Measurements from ENCODE around the gene CLSTN2. TPM values are rescaled to one million over a fixed set of nuclear protein-coding genes. Genes with fewer than 3 reads are reported as not detected.

Gene CLSTN2
- polyA plus RNA-seq, 3 donors: not detected

DNA sequence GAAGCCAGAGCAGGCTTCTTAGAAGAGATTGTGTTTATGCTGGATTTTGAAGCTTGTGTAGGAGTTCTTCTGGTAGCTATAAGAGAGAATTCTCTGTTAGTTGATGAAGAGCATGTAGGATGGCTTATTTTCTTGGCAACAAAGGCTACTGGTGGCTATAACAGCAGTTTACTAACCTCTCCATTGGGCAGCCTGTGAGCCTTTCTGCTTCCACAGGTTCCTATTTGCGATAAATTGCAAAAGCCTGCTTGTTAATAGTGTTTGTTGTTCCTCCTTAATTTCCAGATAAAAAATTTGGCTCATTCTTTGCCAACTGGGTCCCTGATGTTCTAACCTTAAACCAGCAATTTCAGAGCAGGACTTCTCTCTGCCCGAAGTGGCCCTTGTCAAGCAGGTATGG is 452.3 kb downstream of the CLSTN2 start:
- H3K4me1 ChIP-seq (ENCODE audit: control insufficient read depth in 1 of 2, insufficient read depth in 2 of 2, low read length in 2 of 2): no peaks in the 10 kb centered on the region
- no peaks in the 10 kb centered on the region for H3K36me3 ChIP-seq (replicated peaks in 1 of 2; ENCODE audit: control insufficient read depth in 1 of 2, insufficient read depth in 2 of 2, low read length in 2 of 2)
- H3K9me3 ChIP-seq (replicated peaks in 1 of 2; ENCODE audit: control insufficient read depth in 1 of 2, insufficient read depth in 1 of 2, low read length in 2 of 2): peaks cover 0 to 2% of the 10 kb centered on the region in 2 donors
- Mint-ChIP-seq H3K9me3 (peaks cover 0 to 5% (median 1%) of the 10 kb centered on the region in 7 donors), H3K4me1 (no peaks in the 10 kb centered on the region), H3K36me3 (no peaks in the 10 kb centered on the region), H3K27ac (no peak overlapping the region), H3K27me3 (ENCODE audit: low read depth in 3 of 3) (peaks cover 0 to 3% (median 0%) of the 10 kb centered on the region in 3 donors), H3K4me3 (no peak overlapping the region)
- no peak for DNase-seq
- TF ChIP-seq, protein P1, sequence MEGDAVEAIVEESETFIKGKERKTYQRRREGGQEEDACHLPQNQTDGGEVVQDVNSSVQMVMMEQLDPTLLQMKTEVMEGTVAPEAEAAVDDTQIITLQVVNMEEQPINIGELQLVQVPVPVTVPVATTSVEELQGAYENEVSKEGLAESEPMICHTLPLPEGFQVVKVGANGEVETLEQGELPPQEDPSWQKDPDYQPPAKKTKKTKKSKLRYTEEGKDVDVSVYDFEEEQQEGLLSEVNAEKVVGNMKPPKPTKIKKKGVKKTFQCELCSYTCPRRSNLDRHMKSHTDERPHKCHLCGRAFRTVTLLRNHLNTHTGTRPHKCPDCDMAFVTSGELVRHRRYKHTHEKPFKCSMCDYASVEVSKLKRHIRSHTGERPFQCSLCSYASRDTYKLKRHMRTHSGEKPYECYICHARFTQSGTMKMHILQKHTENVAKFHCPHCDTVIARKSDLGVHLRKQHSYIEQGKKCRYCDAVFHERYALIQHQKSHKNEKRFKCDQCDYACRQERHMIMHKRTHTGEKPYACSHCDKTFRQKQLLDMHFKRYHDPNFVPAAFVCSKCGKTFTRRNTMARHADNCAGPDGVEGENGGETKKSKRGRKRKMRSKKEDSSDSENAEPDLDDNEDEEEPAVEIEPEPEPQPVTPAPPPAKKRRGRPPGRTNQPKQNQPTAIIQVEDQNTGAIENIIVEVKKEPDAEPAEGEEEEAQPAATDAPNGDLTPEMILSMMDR (IDR thresholded peaks at IDR 0.05): no peak
- H3K9ac ChIP-seq (ENCODE audit: insufficient read depth, low read length, poor library complexity, severe bottlenecking): no peak overlapping the region
- H3K4me2 ChIP-seq (replicated peaks; ENCODE audit: extremely low read depth, low read length, poor library complexity, severe bottlenecking): no peak overlapping the region
- no peaks in the 10 kb centered on the region for H3K79me2 ChIP-seq (ENCODE audit: insufficient read depth, low read length)
- H3K27me3 ChIP-seq (ENCODE audit: control insufficient read depth in 2 of 2, insufficient read depth in 2 of 2, low read length in 2 of 2): no peaks in the 10 kb centered on the region
- no peak overlapping the region for H3K4me3 ChIP-seq (replicated peaks in 1 of 3; ENCODE audit: low read depth in 2 of 3, low read length in 3 of 3)
- no peak overlapping the region for H3K27ac ChIP-seq (ENCODE audit: low read depth in 1 of 2, low read length in 2 of 2)
- no CpG with 5 or more reads among the region's 2 CpGs for WGBS (ENCODE audit: insufficient coverage)
- H2AFZ ChIP-seq (ENCODE audit: insufficient read depth, low read depth, low read length, poor library complexity, severe bottlenecking): no peak overlapping the region
- intact Hi-C loops (cut with micrococcal nuclease): no loop called here
- no peaks in the 10 kb centered on the region for H4K20me1 ChIP-seq (ENCODE audit: insufficient read depth, low read length)

DNA sequence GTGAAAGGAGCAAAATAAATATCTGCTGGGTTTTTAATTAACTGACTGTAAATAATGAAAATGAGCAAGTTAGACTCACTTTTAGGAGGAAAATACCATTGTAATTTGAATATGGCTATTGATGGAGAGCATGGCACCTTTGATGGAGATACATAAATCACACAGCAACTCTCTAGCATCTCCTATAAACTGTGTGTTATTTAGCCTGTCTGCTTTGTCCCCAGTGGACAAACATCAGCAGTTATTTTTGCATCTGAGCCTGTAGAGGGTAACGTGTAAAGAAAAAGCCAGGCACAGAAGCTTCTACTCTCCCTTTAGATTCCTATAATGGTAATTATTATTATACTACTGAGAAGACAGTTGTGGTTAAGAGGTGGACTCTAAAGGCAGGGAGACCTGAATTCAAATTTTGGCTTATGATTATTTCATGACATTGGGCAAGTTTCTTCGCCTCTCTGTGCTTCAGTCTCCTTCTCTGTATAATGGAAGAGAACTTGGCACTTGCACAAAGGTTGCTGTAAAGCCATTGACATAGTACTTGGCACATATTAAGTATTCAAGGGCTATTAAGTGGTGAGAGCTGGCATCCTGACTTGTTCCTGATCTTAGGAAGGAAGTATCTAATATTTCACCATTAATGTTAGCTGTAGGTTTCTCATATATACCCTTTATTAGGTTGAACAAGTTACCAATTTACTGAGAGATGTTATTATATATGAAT is 453.4 kb downstream of the CLSTN2 start:
- DNase-seq: no peak
- intact Hi-C loops (cut with micrococcal nuclease): no loop called here
- Histone ChIP-seq H3K9me3 (replicated peaks in 1 of 2; ENCODE audit: control insufficient read depth in 1 of 2, insufficient read depth in 1 of 2, low read length in 2 of 2) (peaks cover 0 to 2% of the 10 kb centered on the region in 2 donors), H3K4me1 (ENCODE audit: control insufficient read depth in 1 of 2, insufficient read depth in 2 of 2, low read length in 2 of 2) (no peaks in the 10 kb centered on the region), H3K9ac (ENCODE audit: insufficient read depth, low read length, poor library complexity, severe bottlenecking) (no peak overlapping the region), H3K4me3 (replicated peaks in 1 of 3; ENCODE audit: low read depth in 2 of 3, low read length in 3 of 3) (no peak overlapping the region), H3K36me3 (replicated peaks in 1 of 2; ENCODE audit: control insufficient read depth in 1 of 2, insufficient read depth in 2 of 2, low read length in 2 of 2) (no peaks in the 10 kb centered on the region), H4K20me1 (ENCODE audit: insufficient read depth, low read length) (no peaks in the 10 kb centered on the region), H2AFZ (ENCODE audit: insufficient read depth, low read depth, low read length, poor library complexity, severe bottlenecking) (no peak overlapping the region), H3K27ac (ENCODE audit: low read depth in 1 of 2, low read length in 2 of 2) (no peak overlapping the region), H3K79me2 (ENCODE audit: insufficient read depth, low read length) (no peaks in the 10 kb centered on the region), H3K27me3 (ENCODE audit: control insufficient read depth in 2 of 2, insufficient read depth in 2 of 2, low read length in 2 of 2) (no peaks in the 10 kb centered on the region), H3K4me2 (replicated peaks; ENCODE audit: extremely low read depth, low read length, poor library complexity, severe bottlenecking) (no peak overlapping the region)
- Mint-ChIP-seq H3K4me1 (no peaks in the 10 kb centered on the region), H3K27ac (no peak overlapping the region), H3K27me3 (ENCODE audit: low read depth in 3 of 3) (peaks cover 0 to 3% (median 0%) of the 10 kb centered on the region in 3 donors), H3K4me3 (no peak overlapping the region), H3K9me3 (peaks cover 0 to 5% (median 1%) of the 10 kb centered on the region in 7 donors), H3K36me3 (no peaks in the 10 kb centered on the region)
- WGBS (ENCODE audit: insufficient coverage): 80% methylated on average over 1 of the region's 2 CpGs
- TF ChIP-seq, protein P1 (IDR thresholded peaks at IDR 0.05): no peak
